IPS DF 4.7 (cell line): ENCODE data around the gene ERH.

ENCODE experiments used
- DNase-seq: peaks from one replicate; pipeline ENCODE4 v3.0.0-alpha.2; 2013; ENCODE audit warnings: low spot score; ENCODE audit errors: extremely low read depth

The ERH gene

GRCh38 chr14:69356903-69357543, 41.1 kb downstream of the ERH start:
- DNase-seq, result no peak

- no peak for DNase-seq
Measured at GRCh38 chr14:69355607-69356281, 42.4 kb downstream of the ERH start.

GRCh38 chr14:69355154-69355597, 42.9 kb downstream of the ERH start:
- no peak for DNase-seq

- DNase-seq, result no peak
Measured at GRCh38 chr14:69354383-69355153, 43.5 kb downstream of the ERH start.

GRCh38 chr14:69353168-69353567, 44.9 kb downstream of the ERH start:
- no peak for DNase-seq

GRCh38 chr14:69351911-69352310, 46.2 kb downstream of the ERH start:
- DNase-seq, result no peak

GRCh38 chr14:69351385-69351784, 46.7 kb downstream of the ERH start:
- DNase-seq, result no peak

- DNase-seq, result no peak
Measured at GRCh38 chr14:69350892-69351291, 47.2 kb downstream of the ERH start.

GRCh38 chr14:69349091-69349777, 48.9 kb downstream of the ERH start:
- DNase-seq, result no peak

- peak; percentile 28 for DNase-seq
Measured at GRCh38 chr14:69346710-69347109, 51.4 kb downstream of the ERH start.

GRCh38 chr14:69345402-69345801, 52.7 kb downstream of the ERH start:
- no peak for DNase-seq

GRCh38 chr14:69344171-69344570, 53.9 kb downstream of the ERH start:
- DNase-seq, result no peak

- DNase-seq, result no peak
Measured at GRCh38 chr14:69342928-69343525, 55.1 kb downstream of the ERH start.

GRCh38 chr14:69339426-69339825, 58.7 kb downstream of the ERH start:
- no peak for DNase-seq

- no peak for DNase-seq
Measured at GRCh38 chr14:69337984-69338383, 60.1 kb downstream of the ERH start.

GRCh38 chr14:69335371-69335771, 62.7 kb downstream of the ERH start:
- DNase-seq, result no peak

- DNase-seq, result no peak
Measured at GRCh38 chr14:69334576-69334975, 63.5 kb downstream of the ERH start.

GRCh38 chr14:69333791-69334337, 64.2 kb downstream of the ERH start:
- no peak for DNase-seq

GRCh38 chr14:69332782-69333395, 65.2 kb downstream of the ERH start:
- DNase-seq, result no peak

- DNase-seq, result no peak
Measured at GRCh38 chr14:69331206-69331605, 66.9 kb downstream of the ERH start.
